Liver (tissue), 9 donors: Measurements from ENCODE around the gene ZDHHC19. TPM values are rescaled to one million over a fixed set of nuclear protein-coding genes. Genes with fewer than 3 reads are reported as not detected.

Experiments
- DNase-seq: peaks from one replicate; pipeline ENCODE4 v3.0.0-alpha.2; 2017; ENCODE audit warnings: low spot score
- H3K27ac ChIP-seq, 2 donors: one replicate each; pipeline ENCODE4 v1.7.0; 2013; ENCODE audit warnings: inconsistent platforms in 2 of 2, low read length in 2 of 2, control low read depth in 1 of 2, low read depth in 1 of 2, mild to moderate bottlenecking in 1 of 2
- H3K27me3 ChIP-seq, 4 donors: one replicate each; pipeline versions ENCODE4 v1.6.1 to v1.7.0; 2013; ENCODE audit warnings: low read length in 3 of 4, inconsistent platforms in 1 of 4, mild to moderate bottlenecking in 1 of 4, moderate library complexity in 1 of 4; ENCODE audit not compliant: control insufficient read depth in 4 of 4, insufficient read depth in 4 of 4
- H3K36me3 ChIP-seq, 4 donors: one replicate each; pipeline versions ENCODE4 v1.6.1 to v1.7.0; 2013; ENCODE audit warnings: low read length in 3 of 4, mild to moderate bottlenecking in 3 of 4, low read depth in 1 of 4, moderate library complexity in 1 of 4; ENCODE audit not compliant: control insufficient read depth in 4 of 4, insufficient read depth in 3 of 4
- H3K4me1 ChIP-seq, 4 donors: one replicate each; pipeline versions ENCODE4 v1.6.1 to v1.7.0; 2013; ENCODE audit warnings: low read length in 3 of 4, mild to moderate bottlenecking in 3 of 4, moderate library complexity in 1 of 4; ENCODE audit not compliant: control insufficient read depth in 4 of 4, insufficient read depth in 4 of 4
- H3K4me3 ChIP-seq, 3 donors: one replicate each; pipeline versions ENCODE4 v1.6.1 to v1.7.0; 2013; ENCODE audit warnings: low read length in 3 of 3, control low read depth in 1 of 3, low read depth in 1 of 3, mild to moderate bottlenecking in 1 of 3
- H3K9ac ChIP-seq, 2 donors: one replicate each; pipeline ENCODE4 v1.7.0; 2013; ENCODE audit warnings: low read length in 2 of 2, mild to moderate bottlenecking in 2 of 2, moderate library complexity in 2 of 2, control low read depth in 1 of 2, low read depth in 1 of 2
- H3K9me3 ChIP-seq, 4 donors: one replicate each; pipeline versions ENCODE4 v1.6.1 to v1.7.0; 2013; ENCODE audit warnings: low read length in 3 of 4; ENCODE audit not compliant: control insufficient read depth in 4 of 4
- ATF3 ChIP-seq: IDR thresholded peaks from 2 replicates; pipeline ENCODE4 v1.6.1; 2016; ENCODE audit warnings: antibody characterized with exemption
- CTCF ChIP-seq: fragments of 150-350 bp; IDR thresholded peaks from 2 replicates; pipeline ENCODE4 v1.5.1; 2017; ENCODE audit warnings: improper control_type of control experiment, low read depth, low read length; ENCODE audit not compliant: missing input control
- EGR1 ChIP-seq, 2 donors: IDR thresholded peaks; 2 replicates each; pipeline ENCODE4 v1.6.1; 2016 to 2018; ENCODE audit warnings: antibody characterized with exemption in 2 of 2, low read depth in 2 of 2
- FOXA1 ChIP-seq: IDR thresholded peaks from 2 replicates; pipeline ENCODE4 v1.6.1; 2016; ENCODE audit warnings: antibody characterized with exemption
- FOXA2 ChIP-seq: IDR thresholded peaks from 2 replicates; pipeline ENCODE4 v1.6.1; 2016; ENCODE audit warnings: antibody characterized with exemption
- GABPA ChIP-seq, 2 donors: IDR thresholded peaks in 1 of 2; conservative IDR thresholded peaks in 1 of 2; 2 replicates each; pipeline ENCODE4 v1.6.1; 2016; ENCODE audit warnings: antibody characterized with exemption in 2 of 2, mild to moderate bottlenecking in 1 of 2, moderate library complexity in 1 of 2
- HNF4A ChIP-seq, 2 donors: conservative IDR thresholded peaks; 2 replicates each; pipeline ENCODE4 v1.6.1; 2016; ENCODE audit warnings: antibody characterized with exemption in 2 of 2, mild to moderate bottlenecking in 2 of 2
- HNF4G ChIP-seq: IDR thresholded peaks from 2 replicates; pipeline ENCODE4 v1.6.1; 2016; ENCODE audit warnings: antibody characterized with exemption
- JUND ChIP-seq, 2 donors: IDR thresholded peaks; 2 replicates each; pipeline ENCODE4 v1.6.1; 2016; ENCODE audit warnings: antibody characterized with exemption in 2 of 2
- MAX ChIP-seq: IDR thresholded peaks from 2 replicates; pipeline ENCODE4 v1.6.1; 2016; ENCODE audit warnings: antibody characterized with exemption
- NR2F2 ChIP-seq: IDR thresholded peaks from 2 replicates; pipeline ENCODE4 v1.6.1; 2016; ENCODE audit warnings: antibody characterized with exemption
- RAD21 ChIP-seq, 2 donors: IDR thresholded peaks; 2 replicates each; pipeline ENCODE4 v1.6.1; 2016; ENCODE audit warnings: antibody characterized with exemption in 2 of 2, mild to moderate bottlenecking in 2 of 2
- RXRA ChIP-seq, 2 donors: IDR thresholded peaks; 2 replicates each; pipeline ENCODE4 v1.6.1; 2017 to 2018; ENCODE audit warnings: antibody characterized with exemption in 2 of 2, mild to moderate bottlenecking in 1 of 2
- SP1 ChIP-seq: IDR thresholded peaks from 2 replicates; pipeline ENCODE4 v1.6.1; 2018; ENCODE audit warnings: antibody characterized with exemption, mild to moderate bottlenecking
- TAF1 ChIP-seq: conservative IDR thresholded peaks from 2 replicates; pipeline ENCODE4 v1.6.1; 2016; ENCODE audit warnings: antibody characterized with exemption, mild to moderate bottlenecking
- ZBTB33 ChIP-seq: IDR thresholded peaks from 2 replicates; pipeline ENCODE4 v1.6.1; 2016; ENCODE audit warnings: antibody characterized with exemption
- WGBS: extraction: QIAGEN DNeasy Blood & Tissue Kit; methylation state at CpG from one replicate; pipeline ENCODE4 v1.1.7; 2013; 5-methylcytosine and 5-hydroxymethylcytosine counted together
- polyA plus RNA-seq, 2 donors: library from polyadenylated mRNA; stranded (reverse) in 1 of 2; unstranded in 1 of 2; fragments of 200-250 nt in 1 of 2; fragments of >200 nt in 1 of 2; fragmentation: Nextera tagmentation in 1 of 2; extraction: Ambion mirVana in 1 of 2; gene quantifications; one replicate each; pipeline versions ENCODE4 v1.2.1 to v1.2.3, GENCODE V29; 2013 to 2015
- total RNA-seq, 2 donors: library from RNA; depleted of rRNA; stranded (reverse); fragments of >200 nt; gene quantifications; one replicate each; pipeline ENCODE4 v1.2.3, GENCODE V29; 2014
- donor health status: healthy.
- donor health status: healthy.
- donor health status: healthy.
- donor health status: healthy.
- donor health status: healthy.

ZDHHC19 gene
- total and polyA plus RNA-seq, 4 donors: 0.42 to 1.5 (median 0.81) TPM

- Histone ChIP-seq H3K36me3 (peaks cover 3 to 25% (median 8%) of the 10 kb centered on the region in 4 donors), H3K27ac (no peak overlapping the region), H3K27me3 (no peaks in the 10 kb centered on the region), H3K4me1 (peaks cover 2 to 10% (median 2%) of the 10 kb centered on the region in 4 donors), H3K9ac (no peak overlapping the region), H3K9me3 (no peaks in the 10 kb centered on the region), H3K4me3 (no peak overlapping the region)
- no peak for DNase-seq
- TF ChIP-seq FOXA2 (no peak), MAX (no peak), FOXA1 (no peak), NR2F2 (no peak), EGR1 (IDR thresholded peaks at IDR 0.05; ENCODE audit: low read depth in 2 of 2) (no peak), HNF4G (no peak), HNF4A (conservative IDR thresholded peaks at IDR 0.05) (no peak), RAD21 (IDR thresholded peaks at IDR 0.05) (no peak), ATF3 (no peak), GABPA (IDR thresholded peaks at IDR 0.05 in 1 of 2, conservative IDR thresholded peaks at IDR 0.05 in 1 of 2) (no peak), JUND (IDR thresholded peaks at IDR 0.05) (no peak), RXRA (IDR thresholded peaks at IDR 0.05) (no peak), ZBTB33 (no peak), SP1 (no peak)
- WGBS: 77% methylated on average over 19 of the region's 19 CpGs
Observed at GRCh38 chr3:196222876-196223595, 11.8 kb upstream of the ZDHHC19 start.

- no peaks in the 10 kb centered on the region for H3K9me3 ChIP-seq
- no peak for TF ChIP-seq CTCF
- TF ChIP-seq GABPA (IDR thresholded peaks at IDR 0.05 in 1 of 2, conservative IDR thresholded peaks at IDR 0.05 in 1 of 2): no peak
- no peak for TF ChIP-seq TAF1
- no peak for TF ChIP-seq RAD21 (IDR thresholded peaks at IDR 0.05)
- TF ChIP-seq EGR1 (IDR thresholded peaks at IDR 0.05; ENCODE audit: low read depth in 2 of 2): no peak
- no peak overlapping the region for H3K9ac ChIP-seq
- DNase-seq: no peak
- WGBS: 82% methylated on average over 7 of the region's 7 CpGs
- H3K36me3 ChIP-seq: peaks cover 0 to 13% (median 5%) of the 10 kb centered on the region in 4 donors
- no peaks in the 10 kb centered on the region for H3K27me3 ChIP-seq
- no peak overlapping the region for H3K27ac ChIP-seq
- H3K4me1 ChIP-seq: peaks cover 10 to 26% (median 16%) of the 10 kb centered on the region in 4 donors
- no peak overlapping the region for H3K4me3 ChIP-seq
Observed at GRCh38 chr3:196220991-196221390, 9.8 kb upstream of the ZDHHC19 start.
